Measurements from ENCODE around the gene FAM135A.

The FAM135A gene

GRCh38 chr6:70413992-70414494 lies 735 bp downstream of the FAM135A start:
- Histone ChIP-seq H3K9me3 (ENCODE audit: control insufficient read depth in 5 of 5, low read length in 5 of 5) (no peaks in the 10 kb centered on the region), H3K36me3 (ENCODE audit: control insufficient read depth in 5 of 5, insufficient read depth in 5 of 5, low read length in 5 of 5) (peaks cover 3 to 14% (median 7%) of the 10 kb centered on the region in 5 donors), H3K4me1 (ENCODE audit: control insufficient read depth in 5 of 5, insufficient read depth in 5 of 5, low read length in 5 of 5) (peaks cover 0 to 20% (median 17%) of the 10 kb centered on the region in 5 donors), H3K9ac (ENCODE audit: low read length in 5 of 5) (peak overlapping the region; percentile 77 to 95 (median 83)), H3K27me3 (ENCODE audit: control insufficient read depth in 5 of 5, insufficient read depth in 4 of 5, low read length in 5 of 5) (no peaks in the 10 kb centered on the region), H3K27ac (ENCODE audit: low read depth, low read length) (peak overlapping the region; percentile 65), H3K4me3 (ENCODE audit: low read depth in 1 of 5, low read length in 5 of 5) (peak overlapping the region; percentile 77 to 99 (median 99))

GRCh38 chr6:70414813-70415212 lies 1.5 kb downstream of the FAM135A start:
- H3K27ac ChIP-seq (ENCODE audit: low read depth, low read length): no peak overlapping the region
- peak overlapping the region in 1 of 5 donors; percentile 95 for H3K9ac ChIP-seq (ENCODE audit: low read length in 5 of 5)
- peaks cover 0 to 20% (median 17%) of the 10 kb centered on the region in 5 donors for H3K4me1 ChIP-seq (ENCODE audit: control insufficient read depth in 5 of 5, insufficient read depth in 5 of 5, low read length in 5 of 5)
- no peaks in the 10 kb centered on the region for H3K27me3 ChIP-seq (ENCODE audit: control insufficient read depth in 5 of 5, insufficient read depth in 4 of 5, low read length in 5 of 5)
- peaks cover 3 to 16% (median 7%) of the 10 kb centered on the region in 5 donors for H3K36me3 ChIP-seq (ENCODE audit: control insufficient read depth in 5 of 5, insufficient read depth in 5 of 5, low read length in 5 of 5)
- H3K9me3 ChIP-seq (ENCODE audit: control insufficient read depth in 5 of 5, low read length in 5 of 5): no peaks in the 10 kb centered on the region
- peak overlapping the region in 3 of 5 donors; percentile 77 to 99 (median 95) for H3K4me3 ChIP-seq (ENCODE audit: low read depth in 1 of 5, low read length in 5 of 5)

GRCh38 chr6:70415247-70415646 lies 1.9 kb downstream of the FAM135A start:
- H3K27me3 ChIP-seq (ENCODE audit: control insufficient read depth in 5 of 5, insufficient read depth in 4 of 5, low read length in 5 of 5): no peaks in the 10 kb centered on the region
- no peaks in the 10 kb centered on the region for H3K9me3 ChIP-seq (ENCODE audit: control insufficient read depth in 5 of 5, low read length in 5 of 5)
- peaks cover 0 to 20% (median 17%) of the 10 kb centered on the region in 5 donors for H3K4me1 ChIP-seq (ENCODE audit: control insufficient read depth in 5 of 5, insufficient read depth in 5 of 5, low read length in 5 of 5)
- H3K27ac ChIP-seq (ENCODE audit: low read depth, low read length): no peak overlapping the region
- H3K36me3 ChIP-seq (ENCODE audit: control insufficient read depth in 5 of 5, insufficient read depth in 5 of 5, low read length in 5 of 5): peaks cover 3 to 17% (median 7%) of the 10 kb centered on the region in 5 donors
- H3K9ac ChIP-seq (ENCODE audit: low read length in 5 of 5): no peak overlapping the region
- no peak overlapping the region for H3K4me3 ChIP-seq (ENCODE audit: low read depth in 1 of 5, low read length in 5 of 5)

- H3K4me3 ChIP-seq (ENCODE audit: low read depth in 1 of 5, low read length in 5 of 5): no peak overlapping the region
Observed at GRCh38 chr6:70415660-70416059, 2.4 kb downstream of the FAM135A start.

GRCh38 chr6:70421509-70421908 lies 8.2 kb downstream of the FAM135A start:
- Histone ChIP-seq H3K27ac (ENCODE audit: low read depth, low read length) (no peak overlapping the region), H3K9me3 (ENCODE audit: control insufficient read depth in 5 of 5, low read length in 5 of 5) (no peaks in the 10 kb centered on the region)

More at GRCh38 chr6:70415660-70416059, 2.4 kb downstream of the FAM135A start:
- H3K9me3 ChIP-seq (ENCODE audit: control insufficient read depth in 5 of 5, low read length in 5 of 5): no peaks in the 10 kb centered on the region
- H3K9ac ChIP-seq (ENCODE audit: low read length in 5 of 5): no peak overlapping the region
- H3K36me3 ChIP-seq (ENCODE audit: control insufficient read depth in 5 of 5, insufficient read depth in 5 of 5, low read length in 5 of 5): peaks cover 3 to 17% (median 7%) of the 10 kb centered on the region in 5 donors
- peaks cover 0 to 20% (median 17%) of the 10 kb centered on the region in 5 donors for H3K4me1 ChIP-seq (ENCODE audit: control insufficient read depth in 5 of 5, insufficient read depth in 5 of 5, low read length in 5 of 5)
- H3K27me3 ChIP-seq (ENCODE audit: control insufficient read depth in 5 of 5, insufficient read depth in 4 of 5, low read length in 5 of 5): no peaks in the 10 kb centered on the region
- no peak overlapping the region for H3K27ac ChIP-seq (ENCODE audit: low read depth, low read length)

GRCh38 chr6:70423189-70424134 lies 10.2 kb downstream of the FAM135A start:
- no peaks in the 10 kb centered on the region for H3K9me3 ChIP-seq (ENCODE audit: control insufficient read depth in 5 of 5, low read length in 5 of 5)
- H3K27me3 ChIP-seq (ENCODE audit: control insufficient read depth in 5 of 5, insufficient read depth in 4 of 5, low read length in 5 of 5): no peaks in the 10 kb centered on the region
- H3K27ac ChIP-seq (ENCODE audit: low read depth, low read length): no peak overlapping the region
- H3K4me1 ChIP-seq (ENCODE audit: control insufficient read depth in 5 of 5, insufficient read depth in 5 of 5, low read length in 5 of 5): no peaks in the 10 kb centered on the region
- H3K36me3 ChIP-seq (ENCODE audit: control insufficient read depth in 5 of 5, insufficient read depth in 5 of 5, low read length in 5 of 5): peaks cover 7 to 15% (median 8%) of the 10 kb centered on the region in 5 donors
- no peak overlapping the region for H3K4me3 ChIP-seq (ENCODE audit: low read depth in 1 of 5, low read length in 5 of 5)
- no peak overlapping the region for H3K9ac ChIP-seq (ENCODE audit: low read length in 5 of 5)

More at GRCh38 chr6:70421509-70421908, 8.2 kb downstream of the FAM135A start:
- H3K4me1 ChIP-seq (ENCODE audit: control insufficient read depth in 5 of 5, insufficient read depth in 5 of 5, low read length in 5 of 5): no peaks in the 10 kb centered on the region
- H3K4me3 ChIP-seq (ENCODE audit: low read depth in 1 of 5, low read length in 5 of 5): no peak overlapping the region
- peaks cover 5 to 19% (median 9%) of the 10 kb centered on the region in 5 donors for H3K36me3 ChIP-seq (ENCODE audit: control insufficient read depth in 5 of 5, insufficient read depth in 5 of 5, low read length in 5 of 5)
- no peaks in the 10 kb centered on the region for H3K27me3 ChIP-seq (ENCODE audit: control insufficient read depth in 5 of 5, insufficient read depth in 4 of 5, low read length in 5 of 5)
- H3K9ac ChIP-seq (ENCODE audit: low read length in 5 of 5): no peak overlapping the region

- Histone ChIP-seq H3K9me3 (ENCODE audit: control insufficient read depth in 5 of 5, low read length in 5 of 5) (no peaks in the 10 kb centered on the region), H3K4me1 (ENCODE audit: control insufficient read depth in 5 of 5, insufficient read depth in 5 of 5, low read length in 5 of 5) (no peaks in the 10 kb centered on the region), H3K27me3 (ENCODE audit: control insufficient read depth in 5 of 5, insufficient read depth in 4 of 5, low read length in 5 of 5) (no peaks in the 10 kb centered on the region), H3K27ac (ENCODE audit: low read depth, low read length) (no peak overlapping the region), H3K36me3 (ENCODE audit: control insufficient read depth in 5 of 5, insufficient read depth in 5 of 5, low read length in 5 of 5) (peaks cover 3 to 12% (median 8%) of the 10 kb centered on the region in 5 donors), H3K9ac (ENCODE audit: low read length in 5 of 5) (no peak overlapping the region), H3K4me3 (ENCODE audit: low read depth in 1 of 5, low read length in 5 of 5) (no peak overlapping the region)
Observed at GRCh38 chr6:70424291-70424690, 11.0 kb downstream of the FAM135A start.

GRCh38 chr6:70436320-70436719 lies 23.0 kb downstream of the FAM135A start:
- Histone ChIP-seq H3K36me3 (ENCODE audit: control insufficient read depth in 5 of 5, insufficient read depth in 5 of 5, low read length in 5 of 5) (peaks cover 3 to 15% (median 7%) of the 10 kb centered on the region in 5 donors), H3K27me3 (ENCODE audit: control insufficient read depth in 5 of 5, insufficient read depth in 4 of 5, low read length in 5 of 5) (no peaks in the 10 kb centered on the region), H3K27ac (ENCODE audit: low read depth, low read length) (no peak overlapping the region), H3K4me1 (ENCODE audit: control insufficient read depth in 5 of 5, insufficient read depth in 5 of 5, low read length in 5 of 5) (no peaks in the 10 kb centered on the region), H3K4me3 (ENCODE audit: low read depth in 1 of 5, low read length in 5 of 5) (no peak overlapping the region), H3K9ac (ENCODE audit: low read length in 5 of 5) (no peak overlapping the region), H3K9me3 (ENCODE audit: control insufficient read depth in 5 of 5, low read length in 5 of 5) (peaks cover 0 to 2% (median 0%) of the 10 kb centered on the region in 5 donors)

GRCh38 chr6:70445001-70445400 lies 31.7 kb downstream of the FAM135A start:
- Histone ChIP-seq H3K9ac (ENCODE audit: low read length in 5 of 5) (no peak overlapping the region), H3K4me3 (ENCODE audit: low read depth in 1 of 5, low read length in 5 of 5) (no peak overlapping the region), H3K4me1 (ENCODE audit: control insufficient read depth in 5 of 5, insufficient read depth in 5 of 5, low read length in 5 of 5) (peaks cover 0 to 2% (median 0%) of the 10 kb centered on the region in 5 donors), H3K27me3 (ENCODE audit: control insufficient read depth in 5 of 5, insufficient read depth in 4 of 5, low read length in 5 of 5) (no peaks in the 10 kb centered on the region), H3K36me3 (ENCODE audit: control insufficient read depth in 5 of 5, insufficient read depth in 5 of 5, low read length in 5 of 5) (peaks cover 0 to 7% (median 6%) of the 10 kb centered on the region in 5 donors), H3K9me3 (ENCODE audit: control insufficient read depth in 5 of 5, low read length in 5 of 5) (peaks cover 0 to 7% (median 0%) of the 10 kb centered on the region in 5 donors), H3K27ac (ENCODE audit: low read depth, low read length) (no peak overlapping the region)
